Measurements from ENCODE around the gene RGS17.

RGS17 gene

DNA sequence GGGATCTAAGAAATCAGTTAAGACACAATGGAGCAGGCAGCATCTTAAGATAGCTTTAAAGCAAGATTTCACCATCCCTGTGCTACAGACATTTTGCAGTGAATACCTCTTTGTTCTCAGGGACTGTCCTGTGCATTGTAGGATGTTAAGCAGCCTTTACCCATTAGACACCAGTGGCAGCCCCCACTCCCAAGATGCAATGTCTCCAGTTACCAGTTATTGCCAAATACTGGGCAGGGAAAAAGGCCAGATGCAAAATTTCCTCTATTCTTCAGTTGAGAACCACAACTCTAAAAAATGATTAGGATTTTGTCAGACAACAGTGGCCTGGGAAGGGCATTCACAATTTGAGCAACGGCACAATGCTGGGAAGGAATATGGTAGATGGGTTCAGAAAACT, 154.3 kb downstream of the RGS17 start:
- Histone ChIP-seq H3K27me3 (ENCODE audit: insufficient read depth, poor library complexity, severe bottlenecking) (no peaks in the 10 kb centered on the region), H3K27ac (replicated peaks) (peak overlapping the region; percentile 18), H3K4me3 (replicated peaks; ENCODE audit: insufficient read depth, low read length) (no peak overlapping the region)
- DNase-seq (ENCODE audit: low read depth in 1 of 2, low spot score in 1 of 2): peak in 1 of 2 experiments; percentile 30
- no peak for TF ChIP-seq SPI1 (IDR thresholded peaks at IDR 0.05; ENCODE audit: borderline replicate concordance, low read depth)
- TF ChIP-seq, protein P1, sequence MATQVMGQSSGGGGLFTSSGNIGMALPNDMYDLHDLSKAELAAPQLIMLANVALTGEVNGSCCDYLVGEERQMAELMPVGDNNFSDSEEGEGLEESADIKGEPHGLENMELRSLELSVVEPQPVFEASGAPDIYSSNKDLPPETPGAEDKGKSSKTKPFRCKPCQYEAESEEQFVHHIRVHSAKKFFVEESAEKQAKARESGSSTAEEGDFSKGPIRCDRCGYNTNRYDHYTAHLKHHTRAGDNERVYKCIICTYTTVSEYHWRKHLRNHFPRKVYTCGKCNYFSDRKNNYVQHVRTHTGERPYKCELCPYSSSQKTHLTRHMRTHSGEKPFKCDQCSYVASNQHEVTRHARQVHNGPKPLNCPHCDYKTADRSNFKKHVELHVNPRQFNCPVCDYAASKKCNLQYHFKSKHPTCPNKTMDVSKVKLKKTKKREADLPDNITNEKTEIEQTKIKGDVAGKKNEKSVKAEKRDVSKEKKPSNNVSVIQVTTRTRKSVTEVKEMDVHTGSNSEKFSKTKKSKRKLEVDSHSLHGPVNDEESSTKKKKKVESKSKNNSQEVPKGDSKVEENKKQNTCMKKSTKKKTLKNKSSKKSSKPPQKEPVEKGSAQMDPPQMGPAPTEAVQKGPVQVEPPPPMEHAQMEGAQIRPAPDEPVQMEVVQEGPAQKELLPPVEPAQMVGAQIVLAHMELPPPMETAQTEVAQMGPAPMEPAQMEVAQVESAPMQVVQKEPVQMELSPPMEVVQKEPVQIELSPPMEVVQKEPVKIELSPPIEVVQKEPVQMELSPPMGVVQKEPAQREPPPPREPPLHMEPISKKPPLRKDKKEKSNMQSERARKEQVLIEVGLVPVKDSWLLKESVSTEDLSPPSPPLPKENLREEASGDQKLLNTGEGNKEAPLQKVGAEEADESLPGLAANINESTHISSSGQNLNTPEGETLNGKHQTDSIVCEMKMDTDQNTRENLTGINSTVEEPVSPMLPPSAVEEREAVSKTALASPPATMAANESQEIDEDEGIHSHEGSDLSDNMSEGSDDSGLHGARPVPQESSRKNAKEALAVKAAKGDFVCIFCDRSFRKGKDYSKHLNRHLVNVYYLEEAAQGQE (IDR thresholded peaks at IDR 0.05; ENCODE audit: insufficient replicate concordance, low read depth): no peak
- TF ChIP-seq GABPA (IDR thresholded peaks at IDR 0.05; ENCODE audit: low read depth): no peak
- TF ChIP-seq, protein P2, sequence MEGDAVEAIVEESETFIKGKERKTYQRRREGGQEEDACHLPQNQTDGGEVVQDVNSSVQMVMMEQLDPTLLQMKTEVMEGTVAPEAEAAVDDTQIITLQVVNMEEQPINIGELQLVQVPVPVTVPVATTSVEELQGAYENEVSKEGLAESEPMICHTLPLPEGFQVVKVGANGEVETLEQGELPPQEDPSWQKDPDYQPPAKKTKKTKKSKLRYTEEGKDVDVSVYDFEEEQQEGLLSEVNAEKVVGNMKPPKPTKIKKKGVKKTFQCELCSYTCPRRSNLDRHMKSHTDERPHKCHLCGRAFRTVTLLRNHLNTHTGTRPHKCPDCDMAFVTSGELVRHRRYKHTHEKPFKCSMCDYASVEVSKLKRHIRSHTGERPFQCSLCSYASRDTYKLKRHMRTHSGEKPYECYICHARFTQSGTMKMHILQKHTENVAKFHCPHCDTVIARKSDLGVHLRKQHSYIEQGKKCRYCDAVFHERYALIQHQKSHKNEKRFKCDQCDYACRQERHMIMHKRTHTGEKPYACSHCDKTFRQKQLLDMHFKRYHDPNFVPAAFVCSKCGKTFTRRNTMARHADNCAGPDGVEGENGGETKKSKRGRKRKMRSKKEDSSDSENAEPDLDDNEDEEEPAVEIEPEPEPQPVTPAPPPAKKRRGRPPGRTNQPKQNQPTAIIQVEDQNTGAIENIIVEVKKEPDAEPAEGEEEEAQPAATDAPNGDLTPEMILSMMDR (IDR thresholded peaks at IDR 0.05; ENCODE audit: insufficient read depth, low read length): no peak
- TF ChIP-seq POLR2AphosphoS5 (IDR thresholded peaks at IDR 0.05; ENCODE audit: low read depth): no peak

DNA sequence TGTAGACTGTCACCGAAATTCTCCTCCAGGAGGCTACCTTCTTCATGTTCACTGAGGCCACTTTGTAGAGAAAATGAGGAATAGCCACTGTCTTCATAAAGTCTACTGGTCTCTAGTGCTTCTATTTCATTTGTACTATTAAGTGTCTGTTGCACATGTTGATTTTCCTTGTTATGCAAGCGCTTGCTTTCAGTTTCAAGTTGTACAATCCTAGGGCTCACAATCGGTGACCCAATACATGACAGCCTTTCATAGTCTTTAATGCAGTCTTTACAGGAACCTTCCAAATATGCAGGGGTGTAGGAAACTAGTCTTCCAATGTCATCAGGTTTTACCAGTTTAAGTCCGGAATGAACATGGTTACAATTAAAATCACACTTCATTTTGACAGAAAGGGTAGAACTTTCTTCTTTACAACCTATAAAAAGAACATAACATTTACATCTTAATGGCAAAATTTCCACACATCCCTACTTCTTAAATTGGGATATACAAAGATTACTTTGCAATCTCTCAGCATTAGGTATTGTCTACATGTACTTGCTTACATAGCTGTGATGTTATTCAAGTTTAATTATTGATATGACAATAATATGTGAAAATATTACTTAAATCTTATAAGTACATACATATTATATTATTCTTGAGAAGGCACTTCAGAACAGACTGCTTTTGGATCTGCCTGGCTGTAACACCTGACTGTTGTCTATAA, 155.7 kb downstream of the RGS17 start:
- H3K4me3 ChIP-seq (replicated peaks; ENCODE audit: insufficient read depth, low read length): no peak overlapping the region
- DNase-seq (ENCODE audit: low read depth in 1 of 2, low spot score in 1 of 2): peak in 1 of 2 experiments; percentile 52

DNA sequence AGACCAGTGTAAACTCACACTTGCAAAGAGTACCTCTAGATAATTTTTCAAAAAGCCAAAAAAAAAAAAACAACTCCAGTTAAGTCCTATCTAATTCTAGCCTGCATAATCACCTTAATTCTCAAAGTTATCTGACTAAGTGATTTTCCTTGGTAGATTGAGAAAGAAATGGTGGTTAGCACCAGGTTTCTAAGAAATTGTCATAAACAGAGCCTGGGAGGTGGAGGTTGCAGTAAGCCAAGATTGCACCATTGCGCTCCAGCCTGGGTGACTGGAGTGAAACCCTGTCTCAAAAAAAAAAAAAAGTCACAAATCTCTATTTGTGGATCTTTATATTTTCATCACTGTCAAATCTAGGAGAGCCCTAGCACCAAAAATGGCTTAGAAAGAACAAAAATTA, 157.2 kb downstream of the RGS17 start:
- TF ChIP-seq POLR2AphosphoS5 (IDR thresholded peaks at IDR 0.05; ENCODE audit: low read depth) (no peak), GABPA (IDR thresholded peaks at IDR 0.05; ENCODE audit: low read depth) (no peak), SPI1 (IDR thresholded peaks at IDR 0.05; ENCODE audit: borderline replicate concordance, low read depth) (no peak)
- TF ChIP-seq, protein P2 (IDR thresholded peaks at IDR 0.05; ENCODE audit: insufficient read depth, low read length): no peak
- TF ChIP-seq, protein P1 (IDR thresholded peaks at IDR 0.05; ENCODE audit: insufficient replicate concordance, low read depth): no peak
- peak in 1 of 2 experiments; percentile 45 for DNase-seq (ENCODE audit: low read depth in 1 of 2, low spot score in 1 of 2)
- no peak overlapping the region for H3K27ac ChIP-seq (replicated peaks)

More for the DNA sequence above, 155.7 kb downstream of the RGS17 start:
- H3K27ac ChIP-seq (replicated peaks): no peak overlapping the region
- TF ChIP-seq SPI1 (IDR thresholded peaks at IDR 0.05; ENCODE audit: borderline replicate concordance, low read depth) (no peak), GABPA (IDR thresholded peaks at IDR 0.05; ENCODE audit: low read depth) (no peak), POLR2AphosphoS5 (IDR thresholded peaks at IDR 0.05; ENCODE audit: low read depth) (no peak)
- TF ChIP-seq, protein P1 (IDR thresholded peaks at IDR 0.05; ENCODE audit: insufficient replicate concordance, low read depth): no peak
- TF ChIP-seq, protein P2 (IDR thresholded peaks at IDR 0.05; ENCODE audit: insufficient read depth, low read length): no peak
- no peaks in the 10 kb centered on the region for H3K27me3 ChIP-seq (ENCODE audit: insufficient read depth, poor library complexity, severe bottlenecking)

More for the DNA sequence above, 157.2 kb downstream of the RGS17 start:
- no peaks in the 10 kb centered on the region for H3K27me3 ChIP-seq (ENCODE audit: insufficient read depth, poor library complexity, severe bottlenecking)
- H3K4me3 ChIP-seq (replicated peaks; ENCODE audit: insufficient read depth, low read length): no peak overlapping the region

Measured in HL-60 (cell line).